HG03575 (cell line): Measurements from ENCODE around the gene CIAO3.

Experiments used
- ATAC-seq: cut with Tn5 transposase; IDR thresholded peaks from one replicate; pipeline ENCODE4 v1.9.1; 2021; ENCODE audit not compliant: unreplicated experiment, insufficient number of reproducible peaks, low FRiP score; ENCODE audit errors: extremely low read depth

Gene CIAO3

DNA sequence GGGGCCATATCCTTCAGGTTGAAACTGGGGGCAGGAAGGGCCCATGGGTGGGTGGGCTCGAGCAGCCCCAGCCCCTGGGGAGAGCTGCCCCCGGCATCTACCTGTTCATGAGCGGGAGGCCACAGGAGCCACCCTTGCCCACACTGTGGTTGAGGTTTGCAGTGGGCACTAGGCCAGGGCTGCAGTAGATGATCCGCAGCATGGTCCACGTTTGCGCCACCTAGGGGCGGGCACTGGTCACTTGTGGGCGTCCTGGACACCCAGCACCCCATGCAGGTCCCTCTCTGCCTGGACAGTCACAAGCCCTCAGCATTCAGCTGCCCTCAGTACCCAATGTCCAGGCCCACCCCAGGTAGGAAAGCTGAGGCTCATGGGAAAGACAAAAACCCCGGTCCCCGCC lies 54.8 kb downstream of the CIAO3 start:
- ATAC-seq, result no peak

- no peak for ATAC-seq
Observed at GRCh38 chr16:684961-685696, 55.7 kb downstream of the CIAO3 start.

DNA sequence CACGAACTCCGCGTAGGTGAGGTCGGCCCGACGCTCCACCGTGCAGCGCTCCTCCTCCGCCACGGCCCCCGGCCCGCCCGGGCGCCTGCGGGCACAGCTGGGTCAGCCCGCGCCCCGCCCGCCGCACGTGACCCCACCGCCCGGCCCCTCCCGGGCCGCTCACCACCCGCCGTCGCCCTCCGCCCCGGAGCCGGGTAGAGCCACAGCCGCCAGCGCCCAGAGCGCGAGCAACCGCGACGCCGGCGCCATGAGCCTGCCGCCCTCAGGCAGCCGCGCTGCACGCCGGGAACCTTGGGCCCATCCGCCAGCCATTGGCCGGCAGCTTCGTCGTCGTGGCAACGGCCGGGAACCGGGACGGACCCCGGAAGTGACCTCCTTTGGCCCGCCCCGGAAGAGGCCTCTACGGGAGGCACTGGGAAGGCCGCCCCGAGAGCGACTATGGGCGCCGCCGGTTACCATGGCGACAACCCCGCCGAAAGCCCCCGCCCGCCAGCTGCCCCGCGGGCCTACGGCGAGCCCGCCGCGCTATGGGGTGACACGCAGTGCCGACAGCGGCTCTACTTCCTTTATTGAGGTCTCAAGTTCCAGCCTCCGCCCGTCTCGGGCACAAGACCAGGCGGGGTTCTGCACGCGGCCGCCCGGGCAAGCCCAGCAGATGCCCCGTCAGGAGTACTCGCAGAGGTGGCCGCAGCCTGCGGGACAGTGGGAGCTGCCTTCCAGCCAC lies 56.6 kb downstream of the CIAO3 start, which contains the start of gene JMJD8:
Gene JMJD8 (minus strand): TSS at position 264 of the 724 bp plus-strand sequence. CDS start 15 bp downstream, at position 249.
- no peak for ATAC-seq

- ATAC-seq, result no peak
Observed at GRCh38 chr16:683396-684070, 57.3 kb downstream of the CIAO3 start.

GRCh38 chr16:682493-683395 lies 58.1 kb downstream of the CIAO3 start:
- no peak for ATAC-seq

GRCh38 chr16:681746-682427 lies 58.9 kb downstream of the CIAO3 start:
- ATAC-seq, result no peak

DNA sequence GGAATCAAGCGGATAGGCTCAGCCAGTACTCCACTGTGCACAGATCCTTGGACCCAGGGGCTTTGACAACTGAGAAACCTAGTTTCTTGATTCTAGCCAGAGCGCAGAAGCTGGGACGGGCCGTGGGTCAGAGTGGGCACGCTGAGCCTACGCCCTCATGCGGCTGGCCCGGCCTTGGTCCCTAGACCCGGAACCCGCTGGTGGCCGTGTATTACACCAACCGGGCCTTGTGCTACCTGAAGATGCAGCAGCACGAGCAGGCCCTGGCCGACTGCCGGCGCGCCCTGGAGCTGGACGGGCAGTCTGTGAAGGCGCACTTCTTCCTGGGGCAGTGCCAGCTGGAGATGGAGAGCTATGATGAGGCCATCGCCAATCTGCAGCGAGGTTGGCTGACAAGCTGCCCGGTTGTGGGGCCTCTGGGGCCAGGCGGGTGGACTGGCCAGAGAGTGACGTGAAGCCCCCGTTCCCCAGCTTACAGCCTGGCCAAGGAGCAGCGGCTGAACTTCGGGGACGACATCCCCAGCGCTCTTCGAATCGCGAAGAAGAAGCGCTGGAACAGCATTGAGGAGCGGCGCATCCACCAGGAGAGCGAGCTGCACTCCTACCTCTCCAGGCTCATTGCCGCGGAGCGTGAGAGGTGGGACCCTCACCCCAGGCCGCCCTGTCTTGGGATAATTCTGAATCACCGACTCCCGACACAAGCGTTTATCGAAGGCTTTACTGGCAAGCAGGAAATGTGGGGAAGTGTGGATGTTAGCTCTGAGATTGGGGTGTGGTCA lies 59.6 kb downstream of the CIAO3 start:
- ATAC-seq, result no peak

DNA sequence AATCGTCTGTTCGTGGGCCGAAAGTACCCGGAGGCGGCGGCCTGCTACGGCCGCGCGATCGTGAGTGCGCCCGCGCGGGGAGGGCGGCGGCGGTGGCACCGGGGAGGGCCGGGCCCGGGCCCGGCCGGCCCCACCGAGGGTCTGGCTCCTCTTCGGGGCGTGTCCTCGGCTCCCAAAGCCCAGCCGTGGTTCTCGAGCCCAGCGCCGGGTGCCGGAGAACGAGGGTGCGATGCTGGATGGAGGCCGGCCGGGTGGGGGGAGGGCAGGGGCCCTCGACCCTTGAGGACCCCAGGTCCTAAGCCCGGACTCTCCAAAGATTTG lies 60.2 kb downstream of the CIAO3 start:
- ATAC-seq, result no peak

DNA sequence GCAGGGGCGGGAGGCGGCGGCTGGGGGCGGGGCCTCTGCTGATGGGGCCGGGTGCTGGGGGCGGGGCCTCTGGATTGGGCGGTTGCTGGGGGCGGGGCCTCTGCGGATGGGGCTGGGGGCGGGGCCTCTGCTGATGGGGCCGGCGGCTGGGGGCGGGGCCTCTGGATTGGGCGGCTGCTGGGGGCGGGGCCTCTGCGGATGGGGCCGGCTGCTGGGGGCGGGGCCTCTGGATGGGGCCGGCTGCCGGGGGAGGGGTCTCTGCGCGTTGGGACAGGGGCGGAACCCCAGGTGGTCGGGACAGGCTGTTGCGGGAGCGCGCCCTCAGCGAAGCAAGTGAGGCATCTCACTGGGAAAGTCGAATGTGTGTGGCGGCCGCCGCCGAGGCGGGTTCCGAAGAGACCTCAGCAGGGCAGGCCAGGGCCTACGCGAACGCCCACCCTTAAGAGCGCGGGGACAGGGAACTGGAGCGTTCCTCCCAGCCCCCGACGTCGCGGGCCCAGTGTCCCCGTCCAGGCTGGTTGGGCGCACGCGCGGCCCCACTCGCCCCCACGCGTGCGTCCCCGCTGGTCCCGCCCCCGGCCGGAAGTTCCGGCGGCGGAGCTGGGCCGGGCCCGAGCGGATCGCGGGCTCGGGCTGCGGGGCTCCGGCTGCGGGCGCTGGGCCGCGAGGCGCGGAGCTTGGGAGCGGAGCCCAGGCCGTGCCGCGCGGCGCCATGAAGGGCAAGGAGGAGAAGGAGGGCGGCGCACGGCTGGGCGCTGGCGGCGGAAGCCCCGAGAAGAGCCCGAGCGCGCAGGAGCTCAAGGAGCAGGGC lies 60.8 kb downstream of the CIAO3 start, which contains the start of gene STUB1:
Gene STUB1 (plus strand): TSS at position 597 of the 811 bp plus-strand sequence. CDS start 116 bp downstream, at position 713.
- ATAC-seq, result no peak
